Gastroesophageal sphincter (tissue), 3 donors: ENCODE measurements around the gene TEAD2.

Source experiments
- CTCF ChIP-seq, 4 experiments: fragments of 200-600 bp in 2 of 4; fragments of 450-650 bp in 2 of 4; sonication (generic) in 1 of 4; IDR thresholded peaks; one replicate each; pipeline ENCODE4 v1.5.1; 2017 to 2019; ENCODE audit warnings: antibody characterized with exemption in 4 of 4, mild to moderate bottlenecking in 2 of 4, moderate library complexity in 2 of 4
- POLR2A ChIP-seq, 2 donors: fragments of 450-650 bp; IDR thresholded peaks; one replicate each; pipeline ENCODE4 v1.6.1; 2017; ENCODE audit warnings: antibody characterized with exemption in 2 of 2, mild to moderate bottlenecking in 2 of 2, moderate library complexity in 1 of 2

- TF ChIP-seq POLR2A (IDR thresholded peaks at IDR 0.05) (no peak), CTCF (IDR thresholded peaks at IDR 0.05) (no peak)
Observed at GRCh38 chr19:49395581-49396407, 33.6 kb upstream of the TEAD2 start.
